NCI-H69 (cell line): Measurements from ENCODE around the gene PRKCD.

Experiments used
- DNase-seq: peaks from one replicate; lab custom pipeline; 2025; lab: John Stamatoyannopoulos, UW

Gene PRKCD

DNA sequence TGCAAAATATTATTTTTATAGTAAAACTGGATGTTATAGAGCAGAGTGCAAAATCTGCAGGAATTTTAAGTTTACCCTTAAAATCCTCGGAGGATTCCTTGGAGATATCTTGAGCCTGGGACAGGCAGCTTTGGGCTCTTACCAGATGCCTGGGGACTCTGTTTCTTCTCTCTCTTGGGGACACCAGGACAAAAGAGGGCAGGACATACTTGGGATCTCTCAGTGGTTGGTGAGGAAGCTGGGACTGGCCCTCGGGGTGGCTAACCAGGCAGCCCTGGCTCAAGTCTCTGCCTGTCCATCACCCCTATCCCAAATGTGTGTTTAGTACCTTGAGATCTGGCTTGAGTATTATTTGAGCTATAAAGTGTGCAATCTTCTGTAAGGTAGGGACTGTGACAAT, 56.2 kb downstream of the PRKCD start:
- no peak for DNase-seq

DNA sequence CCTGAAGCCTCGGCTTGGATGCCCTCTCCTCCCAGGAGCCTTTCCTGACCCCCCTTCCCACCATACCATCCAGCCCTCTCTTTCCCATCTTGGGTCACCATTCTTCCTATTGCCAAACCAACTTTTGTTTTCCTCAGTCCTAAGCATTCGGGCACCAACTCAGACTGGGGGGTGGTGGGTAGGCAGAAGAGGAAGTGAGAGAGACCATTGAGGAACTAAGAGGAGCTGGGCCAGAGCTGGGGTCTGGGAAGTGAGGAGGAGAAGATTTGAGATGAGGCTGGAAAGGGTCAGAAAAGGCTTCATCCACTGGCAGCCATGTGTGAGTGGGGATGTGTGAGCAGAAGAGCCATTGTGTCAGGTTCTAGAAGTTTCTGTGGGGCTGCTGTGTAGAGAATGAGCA, 57.1 kb downstream of the PRKCD start:
- DNase-seq: no peak

DNA sequence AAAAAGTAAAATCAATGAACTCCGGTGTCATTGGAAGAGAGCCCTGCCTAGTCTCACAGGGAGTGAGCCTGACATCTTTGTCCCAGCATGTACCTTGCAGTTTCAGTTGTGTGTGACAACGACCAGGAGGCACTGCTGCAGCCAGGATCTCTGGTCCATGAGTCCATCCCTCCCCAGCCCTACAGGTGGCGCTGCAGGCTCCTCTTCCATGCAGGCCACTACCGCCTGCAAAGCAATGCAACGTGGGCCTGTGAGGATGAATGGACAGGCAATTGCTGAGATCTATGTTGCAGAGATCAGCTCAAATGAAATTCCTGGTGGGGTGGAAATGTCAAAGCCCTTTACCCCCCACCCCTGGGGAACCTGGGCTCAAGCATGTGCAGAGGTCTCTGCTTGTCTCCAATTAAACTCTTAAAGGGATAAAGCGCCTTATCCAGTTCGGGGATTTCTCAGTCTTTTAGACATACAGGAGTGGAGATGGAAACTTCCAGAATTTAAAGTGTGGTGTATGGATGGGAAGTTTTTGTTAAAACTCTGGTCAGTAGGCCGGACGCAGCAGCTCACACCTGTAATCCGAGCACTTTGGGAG, 59.0 kb downstream of the PRKCD start:
- DNase-seq: peak; percentile 79

DNA sequence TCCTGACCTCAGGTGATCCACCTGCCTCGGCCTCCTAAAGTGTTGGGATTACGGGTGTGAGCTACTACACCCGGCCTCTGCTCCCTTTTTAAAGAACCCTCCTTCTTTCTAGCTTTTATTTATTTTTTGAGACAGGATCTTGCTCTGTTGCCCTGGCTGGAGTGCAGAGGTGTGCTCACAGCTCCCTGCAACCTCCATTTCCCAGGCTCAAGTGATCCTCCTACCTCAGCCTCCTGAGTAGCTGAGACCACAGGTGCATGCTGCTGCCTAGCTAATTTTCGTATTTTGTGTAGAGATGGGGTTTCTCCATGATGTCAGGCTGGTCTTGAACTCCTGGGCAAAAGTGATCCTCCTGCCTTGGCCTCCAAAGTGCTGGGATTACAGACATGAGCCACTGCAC, 60.3 kb downstream of the PRKCD start:
- no peak for DNase-seq

DNA sequence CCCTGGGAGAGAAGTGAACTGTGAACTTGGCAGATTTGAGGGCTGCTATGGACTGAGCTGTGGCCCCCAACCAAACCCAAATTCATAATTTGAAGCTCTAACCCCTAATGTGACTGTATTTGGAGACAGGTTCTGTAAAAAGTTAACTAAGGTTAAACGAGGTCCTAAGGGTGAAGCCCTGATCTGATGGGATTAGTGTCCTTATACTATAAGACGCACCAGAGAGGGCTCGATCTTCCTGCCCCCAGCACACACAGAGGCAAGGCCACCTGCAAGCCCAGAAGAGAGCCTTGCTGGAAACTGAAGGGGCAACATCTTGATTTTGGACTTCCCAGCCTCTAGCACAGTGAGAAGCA, 60.8 kb downstream of the PRKCD start:
- DNase-seq: no peak

DNA sequence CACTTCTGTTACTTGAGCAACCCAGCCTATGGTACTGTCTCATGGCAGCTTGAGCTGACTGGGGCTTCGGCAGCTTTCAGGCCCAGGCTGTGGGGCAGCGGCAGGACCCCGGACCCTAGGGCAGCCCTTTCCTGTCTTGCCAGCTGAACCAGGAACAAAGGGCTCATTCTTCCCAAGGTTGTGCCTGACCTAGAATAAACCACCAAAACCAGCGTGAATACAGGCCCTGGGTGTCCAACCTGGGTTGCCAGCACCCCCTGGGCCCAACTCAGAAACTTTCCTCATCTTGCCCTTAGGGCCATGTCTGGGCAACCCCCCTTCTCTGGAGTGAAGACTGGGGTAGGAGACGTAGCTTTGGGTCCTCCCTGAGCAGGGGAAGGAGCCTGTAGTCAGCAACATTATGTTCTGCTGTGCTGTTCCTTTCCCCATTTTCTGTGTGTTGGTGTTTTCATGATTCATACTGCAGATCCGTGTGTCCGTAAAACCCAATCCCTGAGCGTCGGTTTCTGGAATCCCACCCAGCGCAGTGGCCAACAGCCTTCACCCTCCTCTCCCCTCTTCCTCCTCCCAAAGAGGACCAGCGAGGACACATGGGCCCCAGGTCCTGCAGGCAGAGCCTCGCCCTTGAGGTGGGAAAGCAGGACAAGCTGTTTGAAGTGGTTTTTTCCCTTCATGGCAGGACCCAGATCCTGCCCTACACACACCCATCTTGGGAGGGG, 61.3 kb downstream of the PRKCD start:
- DNase-seq: no peak

DNA sequence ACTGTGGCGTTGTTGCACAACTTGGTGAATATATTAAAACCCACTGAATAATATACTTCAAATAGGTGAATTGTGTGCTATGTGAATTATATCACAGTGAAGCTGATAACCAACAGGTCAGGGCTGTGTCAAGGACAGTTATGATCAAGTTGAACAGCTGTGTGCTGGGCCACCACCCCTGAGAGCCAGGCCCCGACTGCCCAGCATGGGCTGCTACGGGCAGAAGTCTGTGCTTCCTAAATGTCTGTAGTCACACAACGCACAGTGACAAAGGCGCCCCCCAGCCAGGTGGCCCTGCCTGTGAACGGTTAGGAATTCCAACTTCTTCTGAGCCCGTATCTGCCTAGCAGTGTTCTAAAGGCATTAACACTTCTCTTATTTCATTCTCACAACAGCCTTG, 62.0 kb downstream of the PRKCD start:
- no peak for DNase-seq

DNA sequence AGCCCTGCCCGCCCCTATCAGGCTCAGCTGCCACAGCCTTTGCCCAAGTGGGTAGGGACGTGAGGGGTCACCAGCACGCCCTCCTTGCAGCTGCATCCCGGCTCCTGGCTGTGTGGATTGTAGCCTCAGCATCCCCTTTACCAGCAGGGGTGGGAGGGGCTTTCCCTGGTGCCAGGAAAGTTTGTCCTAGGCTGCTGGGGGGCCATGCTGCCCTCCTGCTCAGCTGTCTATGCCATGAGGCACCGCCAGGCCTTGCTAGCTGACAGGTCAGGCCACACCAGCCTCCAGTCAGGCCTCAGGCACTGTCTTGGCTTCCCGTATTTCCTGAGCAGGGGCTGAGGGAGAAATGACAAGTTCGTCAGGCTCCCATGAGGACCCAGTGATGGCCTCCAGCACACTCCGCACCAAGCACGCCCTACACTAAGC, 62.5 kb downstream of the PRKCD start:
- no peak for DNase-seq

DNA sequence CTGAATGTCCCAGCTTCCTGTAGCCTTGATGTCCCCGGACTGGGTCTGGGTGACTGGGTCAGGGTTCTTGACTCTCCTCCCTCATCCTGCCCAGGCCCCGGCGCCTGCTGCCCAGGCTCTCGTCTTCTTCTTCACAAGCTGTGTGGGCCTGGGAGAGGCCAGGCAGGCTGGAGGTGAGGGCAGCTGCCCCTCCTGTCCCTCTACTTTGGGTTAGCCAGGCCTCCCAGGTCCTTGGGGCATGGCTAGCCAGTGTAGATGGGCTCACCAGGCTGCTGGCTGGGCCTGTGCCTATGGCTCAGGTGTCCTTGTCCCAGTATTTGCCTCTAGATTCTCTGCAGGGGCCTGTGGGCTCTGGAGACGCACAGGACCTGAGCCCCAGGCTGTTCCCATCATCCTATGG, 63.0 kb downstream of the PRKCD start:
- DNase-seq: no peak

DNA sequence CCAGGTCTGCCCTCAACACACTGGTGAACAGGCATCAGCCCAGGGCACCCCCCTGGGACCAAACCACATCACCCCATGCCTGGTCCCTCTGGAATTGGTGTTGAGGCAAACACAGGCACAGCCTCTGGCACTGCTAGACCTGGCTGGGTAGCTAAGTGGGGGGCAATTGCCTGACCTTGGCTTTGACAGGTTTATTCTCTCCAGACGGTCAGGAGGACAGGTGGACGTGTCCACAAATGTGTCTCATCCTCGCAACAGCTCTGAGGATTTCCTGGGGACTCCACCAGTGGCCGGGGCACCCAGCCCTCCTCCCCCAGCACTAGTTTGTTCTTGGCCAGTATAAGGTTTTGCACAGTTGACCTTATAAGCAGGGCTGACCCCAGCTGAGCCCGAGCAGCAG, 63.5 kb downstream of the PRKCD start:
- DNase-seq: no peak

DNA sequence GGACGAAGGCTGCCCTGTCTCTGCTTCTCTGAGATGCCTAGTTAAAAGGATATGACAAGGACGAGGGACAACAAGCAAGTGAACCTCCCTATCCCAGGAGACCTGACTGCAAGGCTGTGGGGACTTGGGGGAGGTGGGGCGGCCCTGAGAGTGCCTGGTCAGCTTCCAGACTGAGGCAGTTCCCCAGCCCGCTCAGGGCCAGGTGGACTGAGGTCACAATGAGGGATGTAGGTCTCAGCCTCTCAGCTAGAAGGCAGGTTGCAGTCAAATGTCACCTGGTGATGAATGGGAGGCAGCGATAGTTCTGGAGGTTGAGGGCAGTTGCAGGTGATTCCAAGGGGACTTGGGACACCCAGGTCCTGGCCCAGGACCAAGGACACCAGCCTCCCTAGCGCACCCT, 64.2 kb downstream of the PRKCD start:
- DNase-seq: no peak

DNA sequence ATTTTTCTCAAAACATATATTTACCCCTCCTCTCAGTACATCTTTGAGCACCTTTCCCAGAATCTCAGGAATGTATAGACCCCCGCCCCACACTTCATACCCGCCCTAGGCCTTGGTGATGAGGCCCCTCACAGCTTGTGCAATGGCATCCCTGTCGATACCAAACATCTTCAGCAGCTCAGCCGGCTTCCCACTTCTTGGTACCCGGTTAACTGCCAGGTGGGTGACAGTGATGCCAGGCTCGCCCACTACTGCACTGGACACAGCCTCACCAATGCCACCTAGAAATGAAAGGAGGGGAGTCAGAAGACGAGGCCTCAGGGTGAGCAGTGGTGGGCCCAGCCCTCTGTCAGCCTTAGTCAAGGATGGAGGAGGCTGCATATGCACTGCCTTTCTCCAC, 64.6 kb downstream of the PRKCD start:
- DNase-seq: no peak

DNA sequence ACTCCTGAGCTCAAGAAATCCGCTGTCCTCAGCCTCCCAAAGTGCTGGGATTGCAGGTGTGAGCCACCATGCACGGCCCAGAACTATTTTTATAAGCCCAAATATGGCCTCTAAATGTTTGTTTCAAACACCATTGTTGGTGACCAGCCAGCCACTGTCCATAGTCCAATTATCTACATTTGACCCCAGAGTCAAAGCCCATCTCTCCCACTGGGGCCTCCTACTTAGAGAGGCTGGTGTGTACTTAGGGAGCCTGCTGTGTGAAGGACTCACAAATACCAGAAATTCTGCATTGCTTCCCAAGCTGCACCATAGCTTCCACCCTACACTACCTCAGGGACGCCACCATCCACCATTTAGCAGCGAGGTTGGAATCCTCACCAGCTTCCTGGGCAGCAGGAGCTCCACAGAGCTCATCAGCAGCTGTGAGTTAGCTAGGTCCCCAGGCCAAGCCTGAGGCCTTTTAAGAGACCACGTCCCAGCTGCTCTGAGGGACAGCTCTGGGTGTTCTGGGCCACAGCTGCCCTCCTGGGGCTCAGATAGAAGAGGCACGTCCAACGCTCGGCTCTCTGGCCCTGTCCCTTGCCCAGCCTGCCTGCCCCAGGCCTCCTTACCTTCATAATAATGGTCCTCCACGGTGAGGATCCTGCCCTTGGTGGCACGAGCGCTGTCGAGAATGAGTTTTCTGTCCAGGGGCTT, 65.3 kb downstream of the PRKCD start:
- no peak for DNase-seq

DNA sequence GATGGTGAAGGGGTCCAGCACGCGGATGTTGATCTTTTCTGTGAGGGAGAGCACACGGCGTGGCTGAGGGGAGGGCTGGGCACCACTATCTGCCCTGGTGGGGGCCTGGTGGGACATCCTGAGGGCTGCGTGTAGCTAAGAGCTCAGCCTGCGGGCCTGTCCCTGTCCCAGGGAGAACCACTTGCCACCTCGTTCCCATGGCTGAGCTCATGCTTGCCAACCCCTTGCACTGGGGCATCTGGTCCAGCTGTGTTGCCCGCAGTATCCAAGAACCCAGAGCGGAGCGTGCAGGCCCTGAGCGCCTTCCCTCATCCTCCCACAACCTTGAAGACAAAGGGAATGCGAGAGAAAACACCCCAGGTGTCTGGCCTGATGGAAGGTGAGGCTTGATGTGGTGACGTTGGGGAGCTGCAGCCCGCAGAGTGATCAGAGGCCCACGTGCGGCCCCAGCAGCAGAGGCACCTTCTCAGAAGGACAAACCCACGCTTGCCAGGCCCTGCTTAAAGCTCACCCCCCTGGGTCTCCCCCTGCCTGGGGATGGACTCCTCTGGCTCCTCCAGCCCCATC, 65.9 kb downstream of the PRKCD start:
- no peak for DNase-seq

DNA sequence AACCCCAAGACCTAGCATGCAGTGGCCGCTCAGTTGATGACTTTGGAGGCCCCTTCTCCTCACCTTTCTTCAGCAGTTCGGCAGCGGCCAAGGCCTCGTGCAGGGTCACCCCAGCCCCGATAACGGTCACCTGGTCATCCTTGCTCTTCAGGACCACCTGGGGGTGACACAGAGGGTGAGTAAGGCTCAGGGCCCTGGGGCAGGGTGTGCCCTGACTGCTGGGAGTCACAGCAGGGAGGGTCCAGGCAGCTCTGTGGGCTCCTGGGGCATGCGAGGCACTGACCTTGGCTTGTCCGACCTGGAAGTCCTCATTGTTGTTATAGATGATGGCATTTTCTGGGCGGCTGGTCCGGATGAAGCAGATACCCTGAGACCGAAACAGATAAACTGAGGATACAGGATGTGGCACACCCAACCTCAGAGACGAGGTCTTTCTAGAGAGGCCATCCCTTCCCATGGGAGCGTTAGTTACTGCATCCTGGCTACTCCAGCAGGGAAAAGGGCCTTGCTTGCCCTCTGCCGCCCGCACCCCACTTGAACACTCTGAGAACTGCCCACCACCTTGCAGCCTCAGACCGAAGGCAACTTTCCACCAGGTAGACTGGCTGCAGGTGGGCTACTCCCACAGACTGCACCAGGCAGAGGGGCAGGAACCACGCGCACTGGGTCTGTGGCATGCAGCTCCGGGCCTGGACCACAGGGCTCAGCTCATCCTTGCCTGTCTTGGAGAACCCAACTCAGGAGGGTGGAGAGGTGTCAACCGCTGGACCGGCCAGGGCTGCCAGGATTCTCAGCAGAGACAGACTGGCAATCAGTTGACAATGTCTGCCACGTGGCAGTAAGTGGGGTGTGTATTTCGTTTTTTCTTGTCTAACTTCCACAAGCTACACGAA, 67.2 kb downstream of the PRKCD start:
- no peak for DNase-seq

DNA sequence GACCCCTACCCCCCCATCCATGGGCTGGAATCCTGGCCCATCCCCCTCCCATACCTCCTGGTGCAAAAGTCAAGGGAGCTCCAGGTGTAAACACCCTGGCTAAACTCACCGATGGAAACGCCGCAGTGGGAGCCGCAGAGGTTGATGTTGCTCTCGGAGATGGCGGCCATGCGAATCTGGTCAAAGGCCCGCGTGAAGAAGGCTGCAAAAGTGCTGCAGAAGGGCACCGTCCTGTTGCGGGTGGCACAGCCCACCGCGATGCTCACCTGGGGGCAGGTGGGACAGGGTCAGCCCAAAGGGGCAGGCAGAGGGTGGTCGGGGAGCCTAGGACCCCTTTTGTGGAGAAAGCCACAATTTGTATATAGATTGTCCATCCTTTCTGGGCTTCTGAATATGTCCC, 68.2 kb downstream of the PRKCD start:
- no peak for DNase-seq

DNA sequence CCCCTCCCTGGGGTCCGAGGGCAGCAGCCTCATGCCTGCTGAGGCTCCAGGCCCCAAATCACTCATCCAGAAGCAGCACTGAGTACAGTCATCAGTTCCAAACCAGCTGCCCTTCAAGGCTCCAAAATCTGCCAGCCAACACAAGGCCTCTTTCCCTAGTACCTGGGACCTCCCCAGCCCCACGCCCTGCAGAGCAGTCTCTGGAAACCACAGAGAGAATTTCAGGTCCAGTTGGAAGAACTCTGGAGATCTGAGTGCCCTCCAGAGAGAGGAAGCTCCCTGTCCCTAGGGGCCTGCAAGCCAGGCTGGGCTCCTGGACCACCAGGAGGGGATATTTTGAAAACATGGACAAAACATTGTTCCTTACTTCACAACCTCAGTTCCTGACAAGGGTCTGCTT, 68.6 kb downstream of the PRKCD start:
- DNase-seq: no peak

DNA sequence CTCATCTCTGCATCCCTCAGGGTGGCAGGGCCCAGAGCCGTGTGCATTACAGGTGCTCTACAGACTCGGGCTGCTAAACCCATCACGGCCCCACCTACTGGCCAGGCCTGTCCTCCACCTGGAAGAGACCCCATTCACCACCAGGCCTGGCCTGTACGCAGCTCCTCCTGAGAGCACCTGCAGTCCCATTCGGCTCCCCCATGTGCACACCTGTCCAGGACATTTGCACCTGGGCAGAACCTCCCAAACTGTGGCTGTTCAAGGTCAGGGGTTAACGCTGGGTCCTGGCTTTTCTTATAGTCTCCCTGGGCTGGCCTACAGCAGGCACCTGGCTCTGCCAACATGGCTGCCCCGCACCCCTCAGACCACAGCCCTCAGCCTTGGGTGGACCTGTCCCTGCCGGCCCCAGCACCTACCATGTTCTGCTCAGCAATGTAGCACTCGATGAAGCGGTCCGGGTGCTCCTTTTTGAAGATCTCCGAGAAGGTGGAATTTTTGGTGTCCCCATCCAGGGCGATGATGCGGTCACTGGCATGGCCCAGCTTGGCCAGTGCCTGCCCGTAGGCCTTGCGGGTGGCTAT, 69.1 kb downstream of the PRKCD start:
- no peak for DNase-seq

DNA sequence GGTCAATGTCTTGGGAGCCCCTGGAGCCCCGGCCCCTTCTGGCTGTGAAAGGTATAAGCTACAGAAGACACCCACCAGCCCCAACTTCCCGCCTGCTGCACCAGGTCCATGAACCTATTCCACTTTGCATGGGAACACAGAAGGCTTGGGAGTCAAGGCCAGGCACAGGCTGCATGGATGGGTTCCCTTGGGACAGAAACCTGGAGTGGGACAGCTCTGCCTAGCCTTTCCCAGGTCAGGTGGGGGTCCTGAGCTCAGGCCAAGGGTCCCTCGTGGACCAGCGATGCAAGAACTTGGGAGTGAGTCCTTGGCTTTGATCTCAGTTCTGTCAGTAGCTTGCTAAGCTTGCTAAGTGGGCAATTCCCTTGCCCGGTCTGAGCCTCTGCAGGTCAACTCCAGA, 69.8 kb downstream of the PRKCD start:
- no peak for DNase-seq

DNA sequence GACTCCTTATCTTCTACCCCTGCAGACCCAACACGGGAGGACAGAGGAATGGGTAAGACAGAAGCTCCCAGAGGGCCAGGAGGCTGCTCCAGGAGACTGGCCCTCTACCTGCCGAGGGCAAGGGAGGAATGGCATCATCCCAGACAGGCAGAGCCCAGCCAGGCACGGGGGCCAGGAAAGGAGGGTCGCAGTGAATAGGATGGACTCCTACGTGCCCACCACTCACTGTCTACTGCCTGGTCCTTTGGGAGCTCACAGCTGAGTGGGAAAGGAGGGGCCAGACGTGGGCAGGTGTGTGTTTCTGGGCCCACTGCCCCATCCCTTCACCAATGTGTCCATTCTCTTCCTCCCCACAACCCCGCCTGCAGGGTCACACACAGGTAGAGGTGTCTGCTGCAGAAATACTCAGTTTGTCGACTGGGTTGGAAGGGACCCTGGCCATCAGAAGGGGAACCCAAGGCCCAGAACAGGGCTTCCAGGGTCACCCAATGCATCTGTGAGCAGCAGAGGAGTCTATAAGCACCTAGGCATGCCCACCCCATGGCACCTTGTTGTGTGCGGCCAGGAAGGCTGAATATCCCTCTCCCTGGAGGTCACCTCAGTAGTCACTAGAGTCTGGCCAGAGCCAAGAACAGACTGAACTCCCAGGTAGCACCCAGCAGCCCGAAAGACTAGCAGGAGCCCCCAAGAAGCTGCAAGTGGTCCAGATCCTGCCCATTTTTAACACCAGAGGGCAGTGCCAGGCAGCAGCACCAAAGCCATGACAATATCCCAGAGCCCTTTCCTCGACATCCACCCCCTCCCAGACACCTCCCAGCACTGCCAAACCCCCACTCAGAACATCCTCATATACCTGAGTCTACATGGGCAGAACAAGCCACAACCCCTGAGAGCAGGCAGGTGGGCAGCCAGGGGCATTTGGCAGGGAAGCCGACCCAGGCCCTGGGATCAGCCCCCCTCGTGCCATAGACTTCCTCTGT, 70.8 kb downstream of the PRKCD start:
- DNase-seq: no peak
